Measurements from ENCODE around the gene PPIA.

The PPIA gene

DNA sequence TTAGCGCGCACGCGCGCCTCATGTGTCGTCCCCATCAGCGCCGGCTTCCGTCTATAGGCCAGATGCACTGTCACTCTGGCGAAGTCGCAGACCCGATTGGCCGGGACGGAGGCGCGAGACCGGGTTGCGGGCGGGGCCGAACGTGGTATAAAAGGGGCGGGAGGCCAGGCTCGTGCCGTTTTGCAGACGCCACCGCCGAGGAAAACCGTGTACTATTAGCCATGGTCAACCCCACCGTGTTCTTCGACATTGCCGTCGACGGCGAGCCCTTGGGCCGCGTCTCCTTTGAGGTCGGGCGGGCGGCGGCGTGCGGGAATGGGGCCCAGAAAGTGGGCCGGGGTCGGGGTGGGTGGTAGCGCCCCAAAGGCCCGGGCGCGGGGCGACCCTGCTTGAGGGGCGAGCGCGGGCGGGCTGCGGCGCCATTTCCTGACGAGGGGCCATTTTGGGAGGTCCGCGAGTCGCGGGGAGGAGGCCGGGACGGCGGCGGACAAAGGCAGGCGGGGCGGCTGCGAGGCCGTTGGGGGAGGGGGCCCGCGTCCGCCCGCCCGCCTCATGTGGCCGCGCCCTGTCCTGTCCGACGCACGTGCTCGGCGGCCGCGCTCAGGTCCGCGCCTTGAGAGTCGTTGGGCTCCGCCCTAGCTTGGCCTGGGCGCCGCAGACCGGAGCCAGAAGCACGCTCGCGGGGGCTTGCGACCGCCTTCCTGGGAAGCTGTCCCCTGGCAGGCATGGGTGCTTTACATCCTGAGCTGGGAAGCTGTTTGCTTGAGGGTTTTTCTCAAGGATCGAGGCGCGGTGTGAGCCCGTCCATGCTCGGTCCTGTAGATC lies at the start of gene PPIA:
Gene PPIA (plus strand): TSS at position 178 of the 825 bp plus-strand sequence. CDS start 44 bp downstream, at position 222.
- peak within 1 kb of the TSS; percentile 83 for H3K4me3 ChIP-seq (ENCODE audit: low read length)
- H3K4me1 ChIP-seq (ENCODE audit: insufficient read depth, low read length), result peaks cover 15% of the 10 kb centered on the region
- H3K9me3 ChIP-seq (ENCODE audit: low read length), result no peaks in the 10 kb centered on the region
- peaks cover 32% of the 10 kb centered on the region for H3K36me3 ChIP-seq (ENCODE audit: insufficient read depth, low read length)
- H3K27me3 ChIP-seq (ENCODE audit: insufficient read depth, low read length), result no peaks in the 10 kb centered on the region
- peak within 1 kb of the TSS; percentile 58 for H2AFZ ChIP-seq (ENCODE audit: low read depth, low read length)

DNA sequence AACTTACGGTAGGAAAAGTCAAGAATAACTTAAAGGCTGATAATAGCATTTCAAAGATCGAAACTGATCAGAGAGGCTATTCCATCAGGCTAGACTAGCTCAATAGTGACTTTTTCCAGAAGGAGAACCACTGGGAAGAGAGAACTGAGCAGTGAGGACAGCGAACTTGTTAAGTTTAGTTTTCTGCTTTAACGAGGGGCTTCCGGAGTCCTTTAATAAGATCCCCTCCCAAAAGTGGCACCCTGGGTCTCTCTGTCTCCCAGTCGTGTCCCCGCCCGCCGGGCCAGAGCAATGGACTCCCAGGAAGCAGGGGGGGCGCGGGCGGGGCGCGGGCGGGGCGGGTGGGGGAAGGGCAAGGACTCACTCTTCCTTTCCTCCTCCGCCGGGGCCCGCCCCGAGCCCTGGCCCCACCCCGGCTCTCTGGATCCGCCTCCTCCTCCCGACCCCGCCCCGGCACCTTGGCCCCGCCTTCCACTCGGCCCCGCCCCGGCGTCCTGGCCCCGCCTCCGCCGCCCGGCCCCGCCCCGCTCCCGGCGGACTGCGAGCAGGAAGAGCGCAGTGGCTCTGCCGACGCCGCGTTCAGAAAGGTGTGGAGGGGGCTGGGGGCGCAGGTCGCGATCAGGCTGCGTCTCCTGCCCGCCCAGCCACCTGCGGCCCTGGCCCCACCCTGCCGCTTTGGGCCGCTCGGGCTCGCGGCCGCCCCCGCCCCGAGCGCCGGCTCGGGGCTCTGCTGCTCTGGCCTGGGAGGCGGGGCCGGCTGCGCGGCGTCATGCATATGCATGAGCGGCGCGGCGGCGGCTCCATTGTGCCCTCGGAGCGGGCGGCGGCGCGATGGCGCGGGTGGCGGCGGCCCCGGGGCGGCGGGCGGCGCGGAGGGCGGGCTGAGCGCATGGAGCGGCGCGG lies 48.2 kb upstream of the PPIA start, which contains the start of gene ZMIZ2:
Gene ZMIZ2 (plus strand): TSS at position 803 of the 903 bp plus-strand sequence. CDS start 7,403 bp downstream, outside the sequence.
- peak within 1 kb of the TSS; percentile 75 for H2AFZ ChIP-seq (ENCODE audit: low read depth, low read length)
- peaks cover 2% of the 10 kb centered on the region for H3K9me3 ChIP-seq (ENCODE audit: low read length)
- H3K36me3 ChIP-seq (ENCODE audit: insufficient read depth, low read length), result peaks cover 10% of the 10 kb centered on the region
- peak within 1 kb of the TSS; percentile 74 for H3K4me3 ChIP-seq (ENCODE audit: low read length)
- H3K4me1 ChIP-seq (ENCODE audit: insufficient read depth, low read length), result peaks cover 19% of the 10 kb centered on the region
- no peaks in the 10 kb centered on the region for H3K27me3 ChIP-seq (ENCODE audit: insufficient read depth, low read length)

DNA sequence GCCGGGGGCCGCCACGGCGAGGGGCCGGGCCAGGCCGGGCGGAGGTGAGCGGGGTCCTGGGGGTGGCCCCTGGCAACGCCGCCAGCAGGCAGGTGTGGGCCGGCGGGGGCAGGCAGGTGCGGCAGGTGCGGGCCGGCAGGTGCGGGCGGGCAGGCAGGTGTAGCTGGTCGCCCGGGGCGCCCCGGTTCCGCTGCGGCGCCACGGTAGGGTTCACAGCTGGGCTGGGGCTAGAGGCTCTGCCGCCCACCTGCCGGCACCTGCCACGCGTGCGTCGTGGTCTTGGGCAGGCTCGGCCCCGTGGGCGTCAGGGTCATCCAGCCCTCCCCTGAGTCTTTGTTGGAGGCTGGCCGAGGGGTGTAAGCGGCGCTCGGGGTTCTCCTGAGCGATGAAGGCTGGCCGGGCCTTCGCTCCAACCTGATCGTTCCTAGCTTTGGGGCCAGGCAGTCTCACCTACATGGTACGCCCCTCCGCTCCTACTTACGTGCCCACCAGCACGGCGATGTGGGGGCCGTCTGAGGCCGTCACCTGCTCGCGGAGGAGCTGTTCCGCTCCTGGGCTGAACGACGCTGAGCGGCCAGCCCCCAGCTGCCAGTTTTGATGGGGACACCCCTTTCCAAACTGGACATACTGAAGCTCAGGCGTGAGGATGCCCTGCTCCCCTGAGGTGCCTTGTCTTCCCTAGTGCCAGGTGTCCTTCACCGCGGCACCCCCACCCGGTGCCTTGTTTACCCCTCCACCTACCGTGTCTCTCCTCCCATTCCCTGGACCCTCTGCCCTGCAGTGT lies 47.3 kb upstream of the PPIA start:
- peaks cover 10% of the 10 kb centered on the region for H3K36me3 ChIP-seq (ENCODE audit: insufficient read depth, low read length)
- no peak overlapping the region for H2AFZ ChIP-seq (ENCODE audit: low read depth, low read length)
- H3K27me3 ChIP-seq (ENCODE audit: insufficient read depth, low read length), result no peaks in the 10 kb centered on the region
- H3K4me3 ChIP-seq (ENCODE audit: low read length), result peak overlapping the region; percentile 74
- peaks cover 18% of the 10 kb centered on the region for H3K4me1 ChIP-seq (ENCODE audit: insufficient read depth, low read length)
- peaks cover 2% of the 10 kb centered on the region for H3K9me3 ChIP-seq (ENCODE audit: low read length)

DNA sequence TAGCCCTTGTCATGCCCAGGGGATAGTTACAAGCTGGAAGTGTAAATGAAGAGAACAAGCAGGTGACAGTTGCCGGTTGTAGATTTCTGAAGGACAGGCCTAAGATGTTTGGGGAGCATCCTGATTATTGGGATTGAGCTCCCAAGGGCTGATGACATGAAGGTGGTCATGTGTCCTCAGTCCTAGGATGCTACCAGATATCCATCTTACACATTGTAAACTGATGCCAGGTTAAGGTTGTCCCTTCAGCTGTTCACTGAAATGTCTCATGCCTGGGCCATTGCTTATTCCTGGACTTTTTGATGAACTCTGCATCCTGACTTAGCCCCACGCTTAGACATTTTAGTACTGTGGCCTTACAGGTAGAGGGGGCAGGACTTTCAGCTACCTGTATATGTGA lies 46.5 kb upstream of the PPIA start:
- H3K4me1 ChIP-seq (ENCODE audit: insufficient read depth, low read length), result peaks cover 16% of the 10 kb centered on the region
- peak overlapping the region; percentile 74 for H3K4me3 ChIP-seq (ENCODE audit: low read length)
- H3K9me3 ChIP-seq (ENCODE audit: low read length), result peaks cover 2% of the 10 kb centered on the region
- H2AFZ ChIP-seq (ENCODE audit: low read depth, low read length), result no peak overlapping the region
- no peaks in the 10 kb centered on the region for H3K27me3 ChIP-seq (ENCODE audit: insufficient read depth, low read length)
- H3K36me3 ChIP-seq (ENCODE audit: insufficient read depth, low read length), result peaks cover 10% of the 10 kb centered on the region

DNA sequence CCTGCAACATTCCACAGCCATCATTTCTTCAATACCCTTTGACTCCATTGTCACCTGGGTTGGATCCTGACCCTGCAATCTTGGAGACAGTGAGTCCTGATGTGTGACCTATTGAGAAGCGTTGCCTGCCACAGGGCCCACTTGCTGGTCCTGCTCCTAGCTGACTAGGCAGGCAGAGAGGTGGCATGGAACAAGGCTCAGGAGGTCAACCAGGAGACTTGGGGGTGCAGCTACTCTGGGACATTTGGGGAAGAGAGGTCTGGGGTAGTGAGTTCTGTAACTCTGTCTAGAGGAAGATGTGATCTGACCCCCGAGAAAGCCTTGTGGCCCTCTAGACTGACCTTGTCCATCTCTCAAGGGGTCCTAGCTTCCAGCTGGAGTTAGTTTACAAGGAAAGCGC lies 46.1 kb upstream of the PPIA start:
- peaks cover 16% of the 10 kb centered on the region for H3K4me1 ChIP-seq (ENCODE audit: insufficient read depth, low read length)
- H2AFZ ChIP-seq (ENCODE audit: low read depth, low read length), result no peak overlapping the region
- no peaks in the 10 kb centered on the region for H3K27me3 ChIP-seq (ENCODE audit: insufficient read depth, low read length)
- H3K9me3 ChIP-seq (ENCODE audit: low read length), result peaks cover 2% of the 10 kb centered on the region
- H3K4me3 ChIP-seq (ENCODE audit: low read length), result no peak overlapping the region
- peaks cover 10% of the 10 kb centered on the region for H3K36me3 ChIP-seq (ENCODE audit: insufficient read depth, low read length)

DNA sequence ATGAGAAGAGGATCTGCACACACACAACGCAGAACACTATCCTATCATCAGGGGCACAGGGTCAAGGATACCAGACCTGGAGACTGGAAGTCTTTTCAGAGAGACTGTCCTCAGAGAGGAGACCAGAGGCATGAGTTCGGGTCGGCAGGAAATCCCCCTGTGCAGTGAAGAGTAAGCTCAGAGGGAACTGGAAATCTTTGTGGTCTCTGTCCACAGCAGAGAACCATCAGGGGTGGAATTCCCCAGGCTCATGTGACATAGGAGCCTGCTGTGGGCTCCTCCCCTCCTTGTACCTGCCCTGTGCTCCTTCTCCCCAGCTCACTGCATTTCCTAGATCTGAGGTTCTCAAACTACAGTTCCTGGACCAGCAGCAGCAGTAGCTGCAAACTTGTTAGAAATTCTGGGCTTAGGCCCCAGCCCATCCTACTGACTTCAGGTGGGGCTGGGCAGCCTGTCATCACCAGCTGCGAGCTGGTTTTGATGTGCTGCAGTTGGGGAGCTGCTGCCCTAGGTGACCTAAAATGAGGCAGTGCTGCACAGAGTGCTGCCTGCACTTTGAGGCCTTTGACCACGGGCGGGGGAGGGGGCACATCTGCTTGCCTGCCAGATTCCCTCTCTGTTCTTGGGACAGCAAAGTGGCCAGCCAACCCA lies 45.4 kb upstream of the PPIA start:
- Histone ChIP-seq H3K9me3 (ENCODE audit: low read length) (peaks cover 2% of the 10 kb centered on the region), H3K4me3 (ENCODE audit: low read length) (no peak overlapping the region), H3K27me3 (ENCODE audit: insufficient read depth, low read length) (no peaks in the 10 kb centered on the region)

DNA sequence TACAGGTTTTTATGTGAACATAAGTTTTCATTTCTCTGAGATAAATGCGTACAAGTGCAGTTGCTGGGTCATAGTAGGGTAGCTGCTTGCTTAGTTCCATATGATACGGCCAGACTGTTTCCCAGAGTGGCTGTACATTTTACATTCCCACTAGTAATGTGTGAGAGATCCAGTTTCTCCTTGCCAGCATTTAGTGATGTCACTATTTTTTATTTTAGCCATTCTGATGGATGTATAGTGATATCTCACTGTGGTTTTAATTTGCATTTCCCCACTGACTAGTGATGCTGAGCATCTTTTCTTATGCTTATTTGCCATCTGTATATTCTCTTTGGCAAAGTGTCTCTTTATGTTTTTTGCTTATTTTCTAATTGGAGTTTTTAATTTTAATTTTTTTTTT lies 43.7 kb upstream of the PPIA start:
- H3K36me3 ChIP-seq (ENCODE audit: insufficient read depth, low read length), result peaks cover 25% of the 10 kb centered on the region
- no peak overlapping the region for H2AFZ ChIP-seq (ENCODE audit: low read depth, low read length)

More for the DNA sequence above, 45.4 kb upstream of the PPIA start:
- Histone ChIP-seq H2AFZ (ENCODE audit: low read depth, low read length) (no peak overlapping the region), H3K4me1 (ENCODE audit: insufficient read depth, low read length) (peaks cover 16% of the 10 kb centered on the region), H3K36me3 (ENCODE audit: insufficient read depth, low read length) (peaks cover 10% of the 10 kb centered on the region)

DNA sequence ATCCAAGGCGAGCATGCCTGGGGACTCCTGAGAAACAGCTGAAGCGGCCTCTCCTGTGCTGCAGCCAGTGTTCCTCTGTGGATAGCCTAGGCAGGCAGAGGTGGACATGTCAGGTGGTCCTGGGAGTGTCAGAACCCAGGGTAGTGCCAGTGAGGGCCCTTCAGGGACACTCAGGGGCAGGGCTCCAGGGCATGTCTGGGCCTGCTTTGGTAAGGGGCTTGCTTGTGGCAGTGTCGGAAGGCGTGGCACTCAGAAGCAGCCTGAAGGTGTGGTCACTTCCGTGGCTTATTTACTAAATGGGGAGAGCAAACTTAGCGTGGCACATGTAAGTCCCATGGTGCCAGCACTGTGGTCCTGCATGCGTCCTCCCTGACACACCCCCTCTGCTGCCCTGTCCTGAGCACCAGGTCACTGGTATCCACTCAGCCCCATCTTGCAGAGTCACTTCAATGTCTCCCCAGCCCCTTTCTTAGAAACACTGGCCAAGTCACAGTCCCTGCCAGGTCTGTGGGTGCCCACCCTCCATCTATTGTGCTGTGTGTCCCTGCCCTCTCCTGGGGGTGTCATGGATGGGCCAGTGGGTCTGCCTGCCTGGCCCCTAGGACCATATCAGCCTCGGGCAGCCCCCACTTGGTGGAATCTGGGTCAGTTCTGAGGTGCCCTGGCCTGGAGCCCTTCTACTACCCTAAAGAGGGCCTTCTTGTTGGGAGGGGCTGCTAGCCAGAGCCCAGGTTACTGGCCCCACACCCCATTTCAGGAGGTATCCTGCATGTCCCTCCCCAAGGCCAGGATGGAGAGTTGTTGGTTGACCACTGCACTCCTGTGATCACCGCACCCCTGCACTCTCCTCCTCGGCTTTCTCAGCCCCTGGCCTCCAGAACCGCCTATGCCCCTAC lies 41.4 kb upstream of the PPIA start:
- H2AFZ ChIP-seq (ENCODE audit: low read depth, low read length), result no peak overlapping the region
- peaks cover 2% of the 10 kb centered on the region for H3K4me1 ChIP-seq (ENCODE audit: insufficient read depth, low read length)
- H3K27me3 ChIP-seq (ENCODE audit: insufficient read depth, low read length), result no peaks in the 10 kb centered on the region
- H3K36me3 ChIP-seq (ENCODE audit: insufficient read depth, low read length), result peaks cover 37% of the 10 kb centered on the region
- H3K4me3 ChIP-seq (ENCODE audit: low read length), result no peak overlapping the region
- peaks cover 2% of the 10 kb centered on the region for H3K9me3 ChIP-seq (ENCODE audit: low read length)

More for the DNA sequence above, 43.7 kb upstream of the PPIA start:
- no peak overlapping the region for H3K4me3 ChIP-seq (ENCODE audit: low read length)
- no peaks in the 10 kb centered on the region for H3K27me3 ChIP-seq (ENCODE audit: insufficient read depth, low read length)
- H3K4me1 ChIP-seq (ENCODE audit: insufficient read depth, low read length), result peaks cover 15% of the 10 kb centered on the region
- peaks cover 2% of the 10 kb centered on the region for H3K9me3 ChIP-seq (ENCODE audit: low read length)

DNA sequence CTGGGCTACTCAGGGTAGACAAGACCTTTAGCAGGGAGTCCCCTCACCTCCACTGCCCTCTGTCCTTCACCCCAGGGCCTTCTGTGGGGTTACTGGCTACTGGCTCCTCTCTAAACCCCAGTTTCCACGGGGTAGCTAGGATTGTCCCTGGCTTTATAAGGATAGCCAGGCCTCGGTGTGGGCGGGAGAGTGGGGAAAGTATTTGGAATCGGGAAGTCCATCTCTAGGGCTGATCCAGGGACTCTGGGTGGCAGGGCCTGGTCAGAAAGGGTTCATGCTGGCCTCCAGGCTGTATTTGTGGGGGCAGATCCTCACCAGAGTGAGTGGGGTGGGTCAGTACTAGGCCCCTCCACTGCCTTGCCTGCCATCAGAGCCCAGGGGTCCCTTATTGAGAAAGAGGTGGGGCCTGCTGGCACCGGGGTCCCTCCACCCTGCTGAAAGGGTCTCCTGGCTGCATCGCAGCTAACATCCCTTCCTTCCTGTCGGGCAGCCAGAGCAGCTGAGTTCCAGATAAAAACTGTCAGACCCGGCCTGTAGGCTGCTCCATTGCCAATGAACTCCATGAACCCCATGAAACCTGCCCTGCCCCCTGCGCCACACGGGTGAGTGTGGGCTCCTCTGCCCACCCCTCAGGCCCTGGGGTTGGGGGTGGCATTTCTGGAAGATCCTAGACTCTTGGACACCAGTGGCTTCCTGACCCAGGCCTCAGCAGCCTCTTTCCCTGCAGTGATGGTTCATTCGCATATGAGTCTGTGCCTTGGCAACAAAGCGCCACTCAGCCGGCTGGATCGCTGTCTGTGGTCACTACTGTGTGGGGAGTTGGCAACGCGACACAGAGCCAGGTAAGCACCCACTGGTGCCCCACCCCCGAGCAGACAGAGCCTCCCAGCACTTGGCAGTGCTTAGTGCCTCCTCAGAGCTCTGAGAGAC lies 40.5 kb upstream of the PPIA start:
- H3K27me3 ChIP-seq (ENCODE audit: insufficient read depth, low read length), result no peaks in the 10 kb centered on the region
- no peak overlapping the region for H3K4me3 ChIP-seq (ENCODE audit: low read length)
- H3K36me3 ChIP-seq (ENCODE audit: insufficient read depth, low read length), result peaks cover 42% of the 10 kb centered on the region
- no peaks in the 10 kb centered on the region for H3K4me1 ChIP-seq (ENCODE audit: insufficient read depth, low read length)
- no peak overlapping the region for H2AFZ ChIP-seq (ENCODE audit: low read depth, low read length)
- H3K9me3 ChIP-seq (ENCODE audit: low read length), result peaks cover 2% of the 10 kb centered on the region

DNA sequence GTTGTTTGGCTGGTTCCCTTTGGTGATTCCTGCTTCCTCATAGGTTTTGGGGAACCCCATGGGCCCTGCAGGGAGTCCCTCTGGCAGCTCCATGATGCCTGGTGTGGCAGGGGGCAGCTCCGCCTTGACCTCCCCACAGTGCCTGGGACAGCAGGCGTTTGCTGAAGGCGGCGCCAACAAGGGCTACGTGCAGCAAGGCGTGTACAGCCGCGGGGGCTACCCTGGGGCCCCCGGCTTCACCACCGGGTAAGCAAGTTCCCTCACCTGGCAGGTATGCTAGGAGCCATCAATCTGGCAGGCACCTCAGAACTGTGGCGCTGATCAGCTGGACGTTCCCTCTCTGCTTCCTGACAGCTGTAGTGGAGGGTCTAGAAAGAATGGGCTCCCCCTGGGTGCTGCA lies 39.6 kb upstream of the PPIA start:
- H3K36me3 ChIP-seq (ENCODE audit: insufficient read depth, low read length), result peaks cover 47% of the 10 kb centered on the region
- H3K4me1 ChIP-seq (ENCODE audit: insufficient read depth, low read length), result no peaks in the 10 kb centered on the region

DNA sequence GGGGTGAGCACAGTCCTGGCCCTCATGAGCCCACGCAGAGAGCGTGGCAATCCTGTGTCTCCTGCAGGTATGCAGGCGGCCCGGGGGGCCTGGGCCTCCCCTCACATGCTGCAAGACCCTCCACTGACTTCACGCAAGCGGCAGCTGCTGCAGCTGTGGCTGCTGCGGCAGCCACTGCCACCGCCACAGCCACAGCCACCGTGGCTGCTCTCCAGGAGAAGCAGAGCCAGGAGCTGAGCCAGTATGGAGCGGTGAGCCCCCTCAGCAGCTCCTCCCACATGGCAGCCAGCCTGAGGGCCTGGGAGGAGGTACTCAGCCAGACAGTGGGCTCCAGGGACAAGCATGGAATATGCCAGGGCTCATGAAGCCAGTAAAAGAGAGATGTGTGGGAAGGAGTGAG lies 39.2 kb upstream of the PPIA start:
- peaks cover 1% of the 10 kb centered on the region for H3K9me3 ChIP-seq (ENCODE audit: low read length)
- H3K27me3 ChIP-seq (ENCODE audit: insufficient read depth, low read length), result no peaks in the 10 kb centered on the region
- H3K4me3 ChIP-seq (ENCODE audit: low read length), result no peak overlapping the region
- H3K4me1 ChIP-seq (ENCODE audit: insufficient read depth, low read length), result no peaks in the 10 kb centered on the region
- H3K36me3 ChIP-seq (ENCODE audit: insufficient read depth, low read length), result peaks cover 50% of the 10 kb centered on the region
- no peak overlapping the region for H2AFZ ChIP-seq (ENCODE audit: low read depth, low read length)

More for the DNA sequence above, 39.6 kb upstream of the PPIA start:
- Histone ChIP-seq H3K4me3 (ENCODE audit: low read length) (no peak overlapping the region), H3K9me3 (ENCODE audit: low read length) (peaks cover 2% of the 10 kb centered on the region), H3K27me3 (ENCODE audit: insufficient read depth, low read length) (no peaks in the 10 kb centered on the region), H2AFZ (ENCODE audit: low read depth, low read length) (no peak overlapping the region)
